Activated T-cell treated with anti-CD3 and anti-CD28 coated beads for 1 hour (primary cell): ENCODE measurements around the gene HLA-A.

ENCODE experiments used
- DNase-seq: peaks from one replicate; pipeline ENCODE4 v3.0.0-alpha.2; 2020; ENCODE audit warnings: low read depth

The HLA-A gene

DNA sequence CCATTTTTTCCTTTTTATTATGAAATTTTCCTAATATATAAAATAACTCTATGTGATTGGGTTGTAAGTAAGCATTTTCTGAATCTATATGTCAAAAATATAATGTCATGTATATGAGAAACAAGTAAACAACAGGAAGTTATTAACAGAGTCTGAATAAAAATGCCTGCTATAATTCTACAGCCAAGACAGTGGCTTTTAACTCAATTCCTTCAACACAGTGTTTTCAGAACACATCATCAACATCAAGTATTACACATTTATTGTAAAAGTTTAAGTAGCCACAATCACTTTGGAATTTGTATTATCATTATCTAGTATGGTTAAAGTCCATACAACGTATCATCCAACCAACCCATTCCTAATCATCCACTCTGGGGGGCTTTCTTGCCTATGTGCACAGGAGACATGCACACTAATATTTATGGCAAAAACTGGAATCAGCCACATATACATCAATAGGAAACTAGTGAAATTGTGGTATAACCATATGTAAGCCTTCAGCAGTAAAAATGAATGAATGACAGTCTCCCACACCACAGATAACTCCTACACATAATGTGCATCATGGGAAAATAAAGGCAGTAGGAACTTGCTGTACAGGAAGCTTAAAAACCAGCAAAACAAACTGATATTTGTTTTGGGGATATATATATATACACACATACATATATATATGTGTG, 6.9 kb upstream of the HLA-A start:
- DNase-seq: no peak

DNA sequence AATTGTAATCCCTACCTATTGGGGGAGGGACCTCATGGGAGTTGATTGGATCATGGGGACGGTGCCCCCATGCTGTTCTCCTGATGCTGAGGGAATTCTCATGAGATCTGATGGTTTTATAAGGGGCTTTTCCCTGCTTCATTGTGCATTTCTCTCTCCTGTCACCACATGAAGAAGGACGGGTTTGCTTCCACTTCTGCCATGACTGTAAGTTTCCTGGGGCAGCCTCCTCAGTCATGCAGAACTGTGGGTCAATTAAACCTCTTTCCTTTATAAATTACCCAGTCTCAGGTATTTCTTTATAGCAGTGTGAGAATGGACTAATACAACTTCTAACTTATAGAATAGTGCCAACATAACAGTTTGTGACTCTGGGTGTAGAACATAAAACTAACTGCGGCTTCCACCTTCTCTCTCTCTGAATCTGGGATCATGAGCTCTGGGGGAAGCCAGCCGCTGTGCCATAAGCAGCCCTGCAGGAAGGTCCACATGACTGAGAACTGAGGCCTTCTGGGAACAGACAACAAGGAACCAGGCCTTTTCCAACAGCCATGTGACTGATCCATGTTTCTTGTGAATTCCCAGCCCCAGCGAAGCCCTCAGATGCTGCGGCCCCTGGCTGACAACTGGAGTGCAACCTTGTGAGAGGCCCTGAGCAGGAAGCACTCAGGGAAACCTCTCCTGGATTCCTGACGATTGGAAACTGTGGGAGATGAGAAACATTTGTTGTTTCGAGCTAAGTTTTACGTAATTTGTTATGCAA, 3.4 kb upstream of the HLA-A start:
- DNase-seq: no peak

DNA sequence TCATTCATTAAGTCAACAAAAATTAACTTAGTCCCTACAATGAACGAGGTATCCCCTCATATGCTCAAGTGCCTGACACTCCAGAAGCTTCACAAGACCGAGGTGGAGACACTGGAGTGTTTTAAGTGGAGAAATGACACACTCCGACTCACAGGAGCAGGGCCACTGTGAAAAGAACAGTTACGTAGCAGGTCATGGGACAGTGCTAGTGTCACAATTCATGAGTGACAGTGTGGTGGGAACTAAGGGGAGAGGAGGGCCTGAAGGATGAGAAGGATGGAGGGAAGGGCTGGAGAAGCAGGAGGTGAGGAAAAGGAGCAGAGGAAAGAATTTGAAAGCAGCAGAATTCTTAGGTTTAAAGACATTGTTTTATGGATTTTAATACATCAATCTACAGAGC, 1.3 kb upstream of the HLA-A start:
- DNase-seq: no peak

DNA sequence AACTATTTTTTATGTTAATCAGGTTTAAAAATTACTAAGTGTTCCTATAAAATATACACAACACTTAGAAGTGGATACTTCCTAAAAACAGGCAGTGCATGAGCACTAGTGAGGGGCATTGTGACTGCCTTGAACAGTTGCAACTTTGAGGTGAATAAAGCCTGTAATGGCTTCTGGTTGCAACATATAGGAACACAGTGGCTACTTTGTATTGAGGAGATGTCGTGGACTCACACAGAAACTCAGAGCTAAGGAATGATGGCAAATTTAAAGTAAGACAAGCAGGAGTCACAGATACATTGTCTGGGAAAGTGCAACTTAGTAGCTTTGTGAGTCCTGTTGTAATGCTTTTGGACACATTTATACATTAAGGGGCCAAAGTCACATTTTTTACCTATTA, 861 bp upstream of the HLA-A start:
- no peak for DNase-seq

DNA sequence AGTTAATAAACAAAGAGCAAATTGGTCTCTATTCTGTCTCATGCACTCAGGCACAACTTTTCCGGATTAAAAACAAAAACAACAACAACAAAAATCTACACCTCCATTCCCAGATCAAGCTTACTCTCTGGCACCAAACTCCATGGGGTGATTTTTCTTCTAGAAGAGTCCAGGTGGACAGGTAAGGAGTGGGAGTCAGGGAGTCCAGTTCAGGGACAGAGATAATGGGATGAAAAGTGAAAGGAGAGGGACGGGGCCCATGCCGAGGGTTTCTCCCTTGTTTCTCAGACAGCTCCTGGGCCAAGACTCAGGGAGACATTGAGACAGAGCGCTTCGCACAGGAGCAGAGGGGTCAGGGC, 437 bp upstream of the HLA-A start:
- DNase-seq: no peak

DNA sequence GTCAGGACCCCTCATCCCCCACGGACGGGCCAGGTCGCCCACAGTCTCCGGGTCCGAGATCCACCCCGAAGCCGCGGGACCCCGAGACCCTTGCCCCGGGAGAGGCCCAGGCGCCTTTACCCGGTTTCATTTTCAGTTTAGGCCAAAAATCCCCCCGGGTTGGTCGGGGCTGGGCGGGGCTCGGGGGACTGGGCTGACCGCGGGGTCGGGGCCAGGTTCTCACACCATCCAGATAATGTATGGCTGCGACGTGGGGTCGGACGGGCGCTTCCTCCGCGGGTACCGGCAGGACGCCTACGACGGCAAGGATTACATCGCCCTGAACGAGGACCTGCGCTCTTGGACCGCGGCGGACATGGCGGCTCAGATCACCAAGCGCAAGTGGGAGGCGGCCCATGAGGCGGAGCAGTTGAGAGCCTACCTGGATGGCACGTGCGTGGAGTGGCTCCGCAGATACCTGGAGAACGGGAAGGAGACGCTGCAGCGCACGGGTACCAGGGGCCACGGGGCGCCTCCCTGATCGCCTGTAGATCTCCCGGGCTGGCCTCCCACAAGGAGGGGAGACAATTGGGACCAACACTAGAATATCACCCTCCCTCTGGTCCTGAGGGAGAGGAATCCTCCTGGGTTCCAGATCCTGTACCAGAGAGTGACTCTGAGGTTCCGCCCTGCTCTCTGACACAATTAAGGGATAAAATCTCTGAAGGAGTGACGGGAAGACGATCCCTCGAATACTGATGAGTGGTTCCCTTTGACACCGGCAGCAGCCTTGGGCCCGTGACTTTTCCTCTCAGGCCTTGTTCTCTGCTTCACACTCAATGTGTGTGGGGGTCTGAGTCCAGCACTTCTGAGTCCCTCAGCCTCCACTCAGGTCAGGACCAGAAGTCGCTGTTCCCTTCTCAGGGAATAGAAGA, 978 bp downstream of the HLA-A start:
- DNase-seq: peak; percentile 30

DNA sequence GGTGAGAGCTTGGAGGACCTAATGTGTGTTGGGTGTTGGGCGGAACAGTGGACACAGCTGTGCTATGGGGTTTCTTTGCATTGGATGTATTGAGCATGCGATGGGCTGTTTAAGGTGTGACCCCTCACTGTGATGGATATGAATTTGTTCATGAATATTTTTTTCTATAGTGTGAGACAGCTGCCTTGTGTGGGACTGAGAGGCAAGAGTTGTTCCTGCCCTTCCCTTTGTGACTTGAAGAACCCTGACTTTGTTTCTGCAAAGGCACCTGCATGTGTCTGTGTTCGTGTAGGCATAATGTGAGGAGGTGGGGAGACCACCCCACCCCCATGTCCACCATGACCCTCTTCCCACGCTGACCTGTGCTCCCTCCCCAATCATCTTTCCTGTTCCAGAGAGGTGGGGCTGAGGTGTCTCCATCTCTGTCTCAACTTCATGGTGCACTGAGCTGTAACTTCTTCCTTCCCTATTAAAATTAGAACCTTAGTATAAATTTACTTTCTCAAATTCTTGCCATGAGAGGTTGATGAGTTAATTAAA, 3.0 kb downstream of the HLA-A start:
- DNase-seq: no peak

DNA sequence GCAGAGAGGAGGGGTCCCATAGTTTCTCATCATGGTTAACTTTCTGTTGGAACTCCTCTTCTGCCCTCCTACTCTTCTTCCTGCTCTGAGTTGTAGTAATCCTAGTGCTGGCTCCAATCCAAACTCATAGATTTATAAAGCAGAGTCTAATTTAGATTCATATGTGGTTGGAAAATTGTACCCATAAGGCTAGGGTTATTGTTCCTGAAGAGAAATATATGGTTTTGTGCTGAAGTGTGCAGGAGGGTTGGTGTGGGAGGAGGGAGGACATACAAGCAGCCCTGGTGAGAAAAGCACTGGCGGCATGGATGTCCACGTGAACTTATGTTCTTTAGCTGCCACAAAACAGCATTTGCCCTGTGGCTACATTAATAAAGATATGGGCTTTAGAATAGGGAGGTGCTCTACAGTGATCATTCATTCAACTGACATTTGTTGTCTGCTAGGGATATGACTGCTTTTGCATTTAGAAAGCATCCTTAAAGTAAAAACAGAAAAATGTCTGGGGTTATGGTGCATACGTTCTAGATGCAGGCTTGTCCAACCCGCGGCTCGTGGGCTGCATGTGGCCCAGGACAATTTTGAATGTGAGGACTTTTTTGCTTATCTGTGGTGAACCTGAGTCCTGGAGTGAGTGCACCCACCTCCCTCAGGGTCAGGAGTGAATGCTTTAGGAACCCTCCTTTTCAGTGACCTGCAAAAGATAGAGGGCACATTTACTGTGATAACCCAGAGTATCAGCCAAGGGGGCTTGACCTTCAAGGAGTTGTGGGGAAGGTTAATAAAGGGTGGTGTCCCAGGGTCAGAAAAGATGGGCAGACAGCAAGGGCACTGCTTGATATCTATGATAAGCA, 4.1 kb downstream of the HLA-A start:
- DNase-seq: peak; percentile 2

DNA sequence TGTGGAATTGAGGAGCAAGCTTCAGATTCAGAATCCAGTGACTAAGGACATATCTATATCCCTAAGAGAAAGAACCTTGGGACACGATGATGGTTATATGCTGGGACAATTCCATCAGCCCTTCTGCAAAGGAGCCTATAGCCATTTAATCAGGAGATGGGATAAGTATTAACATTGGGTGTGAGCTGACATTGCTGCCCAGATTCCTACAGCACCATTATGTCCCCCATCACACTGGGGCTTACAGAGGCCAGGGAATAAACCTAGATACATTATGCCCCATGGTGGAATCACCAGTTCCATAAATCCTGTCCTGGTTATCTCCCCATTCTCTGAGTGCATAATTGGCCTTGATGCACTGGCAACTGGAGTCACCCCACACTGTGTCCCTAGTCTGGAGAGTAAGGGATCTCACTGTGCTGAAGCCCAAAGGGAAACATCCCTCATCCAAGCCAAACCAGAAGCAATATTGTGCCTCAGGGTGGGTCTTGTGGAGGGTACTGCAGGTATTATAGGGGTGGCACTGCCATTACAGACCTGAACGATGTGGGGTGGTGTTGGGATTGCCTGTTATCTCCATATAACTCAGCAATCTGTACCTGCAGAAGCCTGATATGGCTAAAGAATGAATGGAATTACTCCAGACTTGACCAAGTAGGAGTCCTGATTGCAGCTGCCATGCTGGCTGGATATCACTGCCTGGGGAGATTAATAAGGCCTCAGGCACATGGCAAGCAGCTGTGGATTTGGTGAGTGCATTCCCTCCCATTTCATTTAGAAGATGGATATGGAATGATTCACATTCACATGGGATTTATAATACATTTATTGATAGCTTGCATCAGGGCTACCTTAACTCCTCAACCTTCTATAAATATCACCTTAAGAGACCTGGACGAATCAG, 5.0 kb downstream of the HLA-A start:
- peak; percentile 14 for DNase-seq

DNA sequence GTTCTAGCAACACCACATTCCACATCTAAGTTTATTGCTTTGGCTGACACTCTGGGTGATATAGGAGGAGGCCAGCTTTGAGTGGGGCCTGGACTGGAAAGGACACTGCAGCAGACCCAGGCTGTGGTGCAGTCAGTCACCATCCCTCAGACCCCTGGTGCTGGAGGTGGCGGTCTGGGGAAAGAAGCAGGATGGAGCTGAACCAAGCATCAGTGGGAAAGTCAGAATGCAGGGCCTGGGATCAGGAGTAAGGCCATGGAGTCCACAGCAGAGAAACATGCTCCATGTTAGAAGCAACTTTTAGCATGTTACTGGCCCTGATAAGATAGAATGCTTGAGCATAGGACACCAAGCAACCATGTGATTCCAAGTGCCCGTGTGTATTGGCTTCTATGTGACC, 5.9 kb downstream of the HLA-A start:
- DNase-seq: no peak

DNA sequence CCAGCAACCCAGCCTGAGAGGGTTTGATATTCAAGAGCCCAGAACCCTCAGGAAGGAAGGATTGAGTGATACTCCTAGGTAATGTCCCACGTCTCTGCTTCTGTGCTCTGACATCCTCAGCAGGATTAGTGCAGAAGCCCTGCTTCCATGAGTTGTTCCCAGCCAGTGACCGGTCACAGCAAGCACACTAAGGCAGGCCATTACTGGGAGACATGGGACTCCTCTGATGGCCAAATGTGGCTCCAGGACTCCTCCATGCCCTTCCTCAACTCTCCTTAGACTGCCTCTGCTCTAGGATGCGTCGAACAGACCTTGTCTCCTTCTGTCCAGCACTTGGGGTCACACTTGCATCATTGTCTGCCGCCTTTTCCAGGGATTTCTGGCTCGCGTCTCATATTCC, 7.6 kb downstream of the HLA-A start:
- no peak for DNase-seq

DNA sequence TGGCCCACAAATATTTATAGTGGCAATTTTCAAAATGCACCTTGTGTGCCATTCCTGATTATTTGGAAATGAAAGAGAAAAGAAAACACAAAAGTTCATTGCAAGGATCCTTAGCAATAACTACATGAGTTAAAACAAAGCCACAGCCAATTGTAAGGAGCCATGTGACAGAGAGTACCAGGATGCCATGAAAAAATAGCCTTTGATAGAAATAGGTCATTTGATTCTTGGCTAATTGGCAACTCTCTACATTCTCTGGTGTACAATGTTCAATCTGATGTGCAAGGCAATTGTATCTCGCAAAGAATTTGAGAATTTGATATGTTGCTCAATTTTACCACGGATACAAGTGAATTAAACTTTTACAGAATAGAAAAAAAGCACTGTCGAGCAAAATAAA, 9.6 kb downstream of the HLA-A start:
- no peak for DNase-seq

DNA sequence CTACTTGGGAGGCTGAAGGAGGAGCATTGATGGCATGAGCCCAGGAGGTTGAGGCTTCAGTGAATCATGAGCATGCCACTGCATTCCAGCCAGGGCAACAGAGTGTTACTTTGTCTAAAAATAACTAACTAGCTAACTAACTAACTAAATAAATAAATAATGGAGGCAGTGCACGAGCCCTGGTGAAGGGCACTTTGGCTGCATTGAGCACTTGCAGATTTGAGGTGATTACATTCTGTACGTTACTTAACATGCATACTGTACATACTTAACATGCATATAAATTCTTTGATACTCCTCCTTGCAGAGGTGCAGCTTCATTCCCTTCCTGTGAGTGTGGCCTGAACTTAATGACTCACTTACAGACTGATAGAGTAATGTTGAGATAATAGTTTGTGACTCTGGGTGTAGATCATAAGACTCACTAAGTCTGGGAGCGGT, 10.7 kb downstream of the HLA-A start:
- DNase-seq: no peak

DNA sequence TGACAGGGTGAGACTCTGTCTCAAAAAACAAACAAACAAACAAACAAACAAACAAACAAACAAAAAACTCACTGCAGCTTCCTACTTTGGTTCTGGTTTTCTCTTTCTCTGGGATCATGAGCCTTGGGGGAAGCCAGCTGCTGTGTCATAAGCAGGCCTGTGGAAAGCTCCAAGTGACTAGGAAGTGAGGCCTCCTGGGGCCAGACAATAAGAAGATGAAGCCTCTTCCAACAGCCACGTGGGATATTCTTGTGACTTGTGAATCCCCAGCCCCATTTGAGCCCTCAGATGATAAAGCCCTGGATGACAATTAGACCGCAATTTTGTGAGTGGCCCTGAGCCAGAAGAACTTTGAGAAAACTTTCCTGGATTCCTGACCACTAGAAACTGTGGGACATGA, 11.4 kb downstream of the HLA-A start:
- DNase-seq: no peak

DNA sequence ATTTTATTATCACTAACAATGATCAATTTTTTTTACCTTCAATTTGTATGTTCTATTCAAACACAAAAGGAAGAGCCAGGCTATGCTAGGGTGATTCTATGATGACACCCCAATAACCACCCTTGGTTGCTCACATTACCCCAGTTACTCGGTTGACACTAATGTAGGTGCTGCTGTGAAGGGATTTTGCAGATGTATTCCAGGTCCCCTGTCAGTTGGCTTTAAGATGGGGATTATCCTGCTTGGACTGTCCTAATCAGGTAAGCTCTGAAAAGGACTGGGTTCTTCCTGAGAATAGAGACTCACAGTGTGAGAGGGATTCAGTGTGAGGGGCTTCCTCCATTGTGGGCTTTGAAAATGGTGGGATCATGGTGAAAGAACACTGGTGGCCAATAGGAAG, 11.9 kb downstream of the HLA-A start:
- no peak for DNase-seq

DNA sequence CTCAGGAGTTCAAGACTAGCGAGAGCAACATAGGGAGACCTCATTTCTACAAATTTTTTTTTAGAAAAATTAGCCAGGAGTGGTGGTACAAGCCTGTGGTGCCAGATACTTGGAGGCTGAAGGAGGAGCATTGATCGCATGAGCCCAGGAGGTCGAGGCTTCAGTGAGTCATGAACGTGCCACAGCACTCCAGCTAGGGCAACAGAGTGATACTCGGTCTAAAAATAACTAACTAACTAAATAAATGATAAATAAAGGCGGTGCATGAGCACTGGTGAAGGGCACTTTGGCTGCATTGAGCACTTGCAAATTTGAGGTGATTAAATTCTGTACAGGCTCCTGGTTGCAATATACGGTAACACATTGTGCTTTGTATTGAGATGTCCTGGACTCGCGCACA, 13.5 kb downstream of the HLA-A start:
- no peak for DNase-seq

DNA sequence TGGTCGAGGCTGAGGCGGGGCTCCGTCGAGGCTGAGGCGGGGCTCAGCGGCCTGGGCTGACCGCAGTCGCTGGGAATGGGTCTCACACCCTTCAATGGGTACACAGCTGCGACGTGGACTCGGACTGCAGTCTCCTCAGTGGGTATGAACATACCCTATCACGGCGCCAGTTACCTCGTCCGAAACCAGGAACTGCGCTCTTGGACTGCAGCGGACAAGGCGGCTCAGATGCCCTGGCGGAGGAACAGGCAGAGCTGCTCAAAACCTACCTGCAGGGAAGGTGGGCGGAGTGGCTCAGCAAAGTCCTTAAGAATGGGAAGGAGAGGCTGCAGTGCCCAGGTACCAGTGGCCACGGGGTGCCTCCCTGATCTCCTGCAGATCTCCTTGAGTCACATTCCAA, 14.2 kb downstream of the HLA-A start:
- no peak for DNase-seq

DNA sequence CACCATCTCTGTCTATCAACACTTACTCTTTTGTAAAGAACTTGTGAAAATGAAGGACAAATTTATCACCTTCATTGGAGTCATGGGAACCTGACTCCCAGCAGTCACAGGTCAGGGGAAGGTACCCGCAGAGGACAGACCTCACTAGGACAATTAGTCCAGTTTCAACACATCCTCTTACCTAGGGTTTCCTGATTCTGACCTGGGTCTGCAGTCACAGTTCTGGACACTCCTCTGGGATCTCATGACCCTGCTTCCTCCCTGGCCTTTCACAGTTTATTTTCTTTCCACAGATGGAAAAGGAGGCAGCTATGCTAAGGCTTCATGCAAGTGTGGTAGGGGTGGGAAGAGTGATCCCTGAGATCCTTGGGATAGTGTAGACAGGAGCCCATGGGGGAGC, 15.7 kb downstream of the HLA-A start:
- DNase-seq: no peak

DNA sequence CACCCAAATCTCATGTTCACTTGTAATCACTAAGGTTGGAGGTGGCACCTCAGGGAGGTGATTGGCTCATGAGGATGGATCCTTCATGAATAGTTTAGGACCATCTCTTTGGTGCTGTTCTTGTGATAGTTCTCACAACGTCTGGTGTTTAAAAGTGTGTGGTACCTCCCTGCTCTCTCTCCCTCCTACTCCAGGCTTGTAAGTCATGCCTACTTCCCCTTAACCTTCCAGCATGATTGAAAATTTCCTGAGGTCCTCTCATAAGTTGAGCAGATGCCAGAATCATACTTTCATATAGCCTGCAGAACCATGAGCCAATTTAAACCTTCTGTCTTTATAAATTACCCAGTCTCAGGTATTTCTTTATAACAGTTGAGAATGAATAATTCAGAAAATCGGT, 16.6 kb downstream of the HLA-A start:
- DNase-seq: no peak

DNA sequence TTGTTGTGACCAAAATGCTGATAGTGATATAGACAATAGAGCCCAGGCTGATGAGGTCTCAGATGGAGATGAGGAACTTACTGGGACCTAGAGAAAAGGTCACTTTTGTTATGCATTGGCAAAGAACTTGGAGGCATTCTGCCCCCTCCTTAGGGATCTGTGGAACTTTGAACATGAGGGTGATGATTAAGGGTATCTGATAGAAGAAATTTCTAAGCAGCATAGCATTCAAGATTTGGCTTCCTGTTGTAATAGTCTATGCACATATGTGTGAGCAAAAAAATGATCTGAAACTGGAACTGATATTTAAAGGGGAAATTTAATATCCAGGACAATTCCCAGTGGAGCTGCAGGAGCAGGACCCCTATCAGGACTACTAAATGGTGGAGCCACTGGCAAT, 17.1 kb downstream of the HLA-A start:
- no peak for DNase-seq

DNA sequence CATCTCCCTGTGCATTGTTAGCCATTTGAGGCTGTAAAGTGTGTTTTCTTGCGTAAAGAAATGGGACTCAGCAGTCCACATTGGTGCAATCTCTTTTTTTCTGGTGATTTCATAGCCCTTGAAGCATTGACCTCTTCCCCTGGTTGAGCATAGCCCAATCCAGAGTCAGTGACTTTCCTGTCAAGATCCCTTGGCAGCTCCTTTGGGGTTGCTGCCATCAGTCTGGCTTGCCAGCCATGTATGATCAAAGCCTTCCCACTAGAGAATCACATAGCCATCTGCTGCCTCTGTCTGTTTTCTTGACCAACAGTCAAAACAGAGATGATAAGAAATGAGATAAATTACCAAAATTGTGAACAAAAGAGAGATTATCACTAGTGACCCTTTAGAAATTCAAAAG, 19.6 kb downstream of the HLA-A start:
- DNase-seq: no peak
